Caco-2 (cell line): ENCODE results near the gene OGA. TPM values are rescaled to one million over a fixed set of nuclear protein-coding genes. Genes with fewer than 3 reads are reported as not detected.

Source experiments
- BruUV-seq: library from RNA; stranded (reverse); fragments of 400-500 nt; replicated peaks from 2 replicates; lab custom pipeline; 2021; lab: Mats Ljungman, UMichigan
- CTCF ChIA-PET: fragments of 300-600 bp; sonication (Branson Sonifier 250); formaldehyde crosslinking; loops from one replicate; lab custom pipeline; 2022; ENCODE audit warnings: antibody characterized with exemption; lab: Charles Lee
- POLR2A ChIA-PET: fragments of 300-600 bp; sonication (Branson Sonifier 250); formaldehyde crosslinking; loops from one replicate; lab custom pipeline; 2022; ENCODE audit warnings: antibody characterized with exemption; lab: Charles Lee
- DNase-seq, 2 experiments: peaks; one replicate each; pipeline versions ENCODE4 v3.0.0 to v3.0.0-alpha.2; 2020 to 2022
- H3K27me3 ChIP-seq: replicated peaks from 2 replicates; pipeline ENCODE4 v1.6.0; 2011; ENCODE audit warnings: low read length; ENCODE audit not compliant: control insufficient read depth, insufficient read depth
- H3K36me3 ChIP-seq: 2 replicates; pipeline ENCODE4 v1.5.1; 2011; ENCODE audit warnings: low read length; ENCODE audit not compliant: control insufficient read depth, insufficient read depth
- H3K4me1 ChIP-seq: fragments of 250-450 bp; sonication (Bioruptor Pico); 2 replicates; pipeline ENCODE4 v1.5.1; 2020; ENCODE audit warnings: mild to moderate bottlenecking
- H3K4me3 ChIP-seq: 2 replicates; pipeline ENCODE4 v1.5.1; 2011; ENCODE audit warnings: low read depth, mild to moderate bottlenecking, control low read depth, low read length
- H3K9me3 ChIP-seq: fragments of 250-450 bp; sonication (Bioruptor Pico); 2 replicates; pipeline ENCODE4 v1.5.1; 2020; ENCODE audit warnings: mild to moderate bottlenecking, moderate library complexity
- H3K27ac Mint-ChIP-seq: one replicate; pipeline ENCODE4 v1.8.0; 2022; ENCODE audit warnings: mixed read lengths; ENCODE audit not compliant: unreplicated experiment
- H3K27me3 Mint-ChIP-seq: one replicate; pipeline ENCODE4 v1.8.0; 2022; ENCODE audit warnings: mixed read lengths; ENCODE audit not compliant: insufficient read depth, unreplicated experiment
- H3K36me3 Mint-ChIP-seq: one replicate; pipeline ENCODE4 v1.8.0; 2022; ENCODE audit warnings: mild to moderate bottlenecking, mixed read lengths; ENCODE audit not compliant: insufficient read depth, unreplicated experiment
- H3K4me1 Mint-ChIP-seq: one replicate; pipeline ENCODE4 v1.8.0; 2022; ENCODE audit warnings: low read depth, mixed read lengths; ENCODE audit not compliant: unreplicated experiment
- H3K4me3 Mint-ChIP-seq: one replicate; pipeline ENCODE4 v1.8.0; 2022; ENCODE audit warnings: mild to moderate bottlenecking, moderate library complexity, mixed read lengths; ENCODE audit not compliant: unreplicated experiment
- H3K9me3 Mint-ChIP-seq: one replicate; pipeline ENCODE4 v1.8.0; 2022; ENCODE audit warnings: mixed read lengths; ENCODE audit not compliant: unreplicated experiment
- intact Hi-C: fragments of 100-400 bp; cut with micrococcal nuclease; formaldehyde crosslinking; loops from one replicate; pipeline ENCODE4 v1.10.0; 2022; ENCODE audit not compliant: unreplicated experiment
- total RNA-seq: library from RNA; stranded (reverse); gene quantifications from 2 replicates; pipeline ENCODE4 v1.2.3, GENCODE V29; 2022
- TF ChIP-seq, protein P1 (sequence below), 2 experiments: fragments of 200-600 bp in 1 of 2; IDR thresholded peaks; 1 replicate in 1 of 2; 2 replicates in 1 of 2; pipeline versions ENCODE4 v1.5.1 to v1.8.0; 2011 to 2022; ENCODE audit warnings: antibody characterized with exemption in 1 of 2, control low read depth in 1 of 2, inconsistent platforms in 1 of 2, low read depth in 1 of 2, low read length in 1 of 2, mild to moderate bottlenecking in 1 of 2, moderate library complexity in 1 of 2; ENCODE audit not compliant: insufficient read depth in 1 of 2, severe bottlenecking in 1 of 2, unreplicated experiment in 1 of 2

OGA gene
- total RNA-seq, 1 experiment from 2014 or later = 76.9 TPM

DNA sequence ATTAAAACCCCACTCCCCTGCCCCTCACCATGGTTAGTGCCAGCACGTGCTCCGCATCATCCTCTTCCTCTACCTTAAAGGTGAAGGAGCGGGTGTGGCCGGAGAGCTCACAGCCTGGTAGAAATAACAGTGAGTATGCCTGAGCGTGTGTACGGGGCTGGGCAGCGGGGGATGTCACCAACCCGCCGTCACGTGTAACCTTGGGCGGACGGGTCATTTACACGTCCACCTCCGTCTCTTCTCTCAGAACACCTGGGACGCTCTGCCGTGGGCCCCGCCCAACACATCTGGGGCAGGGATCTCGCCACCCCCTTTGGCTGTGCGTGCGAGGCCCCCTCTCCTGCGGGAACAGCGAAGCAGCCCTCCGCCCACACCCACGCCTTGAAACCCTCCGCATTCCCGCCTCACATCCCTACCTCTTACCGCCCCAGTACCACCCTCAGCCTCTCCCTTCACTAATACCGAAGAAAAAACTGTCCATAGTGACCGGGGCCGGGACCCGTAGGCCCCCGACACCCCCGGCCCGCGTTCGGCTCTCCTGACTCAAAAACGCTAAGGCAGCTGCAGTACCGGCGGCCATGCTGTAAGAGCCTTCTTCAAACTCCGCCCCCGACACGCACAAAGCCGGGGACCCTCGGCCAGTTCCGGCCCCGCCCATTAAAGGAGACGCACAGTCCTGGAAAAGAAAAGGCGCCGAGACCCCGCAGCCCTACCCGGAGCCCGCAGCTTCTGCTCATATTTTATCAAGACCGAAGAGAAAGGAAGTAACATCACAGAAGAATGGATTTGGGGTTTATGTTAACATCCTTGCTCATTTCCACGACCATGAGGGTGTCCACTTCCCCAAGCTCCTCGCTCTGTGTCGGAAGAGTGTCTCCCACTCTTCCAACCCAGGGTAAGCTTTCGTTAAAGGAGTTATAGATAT, 35.2 kb downstream of the OGA start, which contains the start of gene NPM3:
Gene NPM3, minus strand, starts transcription at position 636 of the 925 bp plus-strand sequence. Its CDS starts 56 bp downstream, at position 580.
- Mint-ChIP-seq H3K9me3 (no peaks in the 10 kb centered on the region), H3K4me3 (peak within 1 kb of the TSS; percentile 93), H3K36me3 (peaks cover 58% of the 10 kb centered on the region), H3K27me3 (no peaks in the 10 kb centered on the region), H3K27ac (peak within 1 kb of the TSS; percentile 97), H3K4me1 (peaks cover 8% of the 10 kb centered on the region)
- TF ChIP-seq, protein P1, sequence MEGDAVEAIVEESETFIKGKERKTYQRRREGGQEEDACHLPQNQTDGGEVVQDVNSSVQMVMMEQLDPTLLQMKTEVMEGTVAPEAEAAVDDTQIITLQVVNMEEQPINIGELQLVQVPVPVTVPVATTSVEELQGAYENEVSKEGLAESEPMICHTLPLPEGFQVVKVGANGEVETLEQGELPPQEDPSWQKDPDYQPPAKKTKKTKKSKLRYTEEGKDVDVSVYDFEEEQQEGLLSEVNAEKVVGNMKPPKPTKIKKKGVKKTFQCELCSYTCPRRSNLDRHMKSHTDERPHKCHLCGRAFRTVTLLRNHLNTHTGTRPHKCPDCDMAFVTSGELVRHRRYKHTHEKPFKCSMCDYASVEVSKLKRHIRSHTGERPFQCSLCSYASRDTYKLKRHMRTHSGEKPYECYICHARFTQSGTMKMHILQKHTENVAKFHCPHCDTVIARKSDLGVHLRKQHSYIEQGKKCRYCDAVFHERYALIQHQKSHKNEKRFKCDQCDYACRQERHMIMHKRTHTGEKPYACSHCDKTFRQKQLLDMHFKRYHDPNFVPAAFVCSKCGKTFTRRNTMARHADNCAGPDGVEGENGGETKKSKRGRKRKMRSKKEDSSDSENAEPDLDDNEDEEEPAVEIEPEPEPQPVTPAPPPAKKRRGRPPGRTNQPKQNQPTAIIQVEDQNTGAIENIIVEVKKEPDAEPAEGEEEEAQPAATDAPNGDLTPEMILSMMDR (IDR thresholded peaks at IDR 0.05; ENCODE audit: insufficient read depth in 1 of 2, low read depth in 1 of 2, low read length in 1 of 2, severe bottlenecking in 1 of 2, unreplicated experiment in 1 of 2) = no peak
- DNase-seq = peak; percentile 87 to 89
- Histone ChIP-seq H3K4me1 (peaks cover 10% of the 10 kb centered on the region), H3K27me3 (no peaks in the 10 kb centered on the region), H3K36me3 (peaks cover 4% of the 10 kb centered on the region), H3K4me3 (peak within 1 kb of the TSS; percentile 96), H3K9me3 (no peaks in the 10 kb centered on the region)
- POLR2A ChIA-PET = interaction anchor here (1.5 kb wide), 1 partner anchor 180 kb away, joined by 4 read pairs; no protein-coding TSS in a partner anchor
- BruUV-seq = TSS peak; percentile 51
- intact Hi-C loops = loop anchor here (5.0 kb wide), 1 partner anchor 196 kb away; the partner anchor contains the start of genes DPCD and POLL
- CTCF ChIA-PET = interaction anchor here (1.0 to 4.9 kb wide), 5 partner anchors 35 to 227 kb away, joined by 3 to 126 read pairs (median 5); partner anchors contain the start of gene OGA

DNA sequence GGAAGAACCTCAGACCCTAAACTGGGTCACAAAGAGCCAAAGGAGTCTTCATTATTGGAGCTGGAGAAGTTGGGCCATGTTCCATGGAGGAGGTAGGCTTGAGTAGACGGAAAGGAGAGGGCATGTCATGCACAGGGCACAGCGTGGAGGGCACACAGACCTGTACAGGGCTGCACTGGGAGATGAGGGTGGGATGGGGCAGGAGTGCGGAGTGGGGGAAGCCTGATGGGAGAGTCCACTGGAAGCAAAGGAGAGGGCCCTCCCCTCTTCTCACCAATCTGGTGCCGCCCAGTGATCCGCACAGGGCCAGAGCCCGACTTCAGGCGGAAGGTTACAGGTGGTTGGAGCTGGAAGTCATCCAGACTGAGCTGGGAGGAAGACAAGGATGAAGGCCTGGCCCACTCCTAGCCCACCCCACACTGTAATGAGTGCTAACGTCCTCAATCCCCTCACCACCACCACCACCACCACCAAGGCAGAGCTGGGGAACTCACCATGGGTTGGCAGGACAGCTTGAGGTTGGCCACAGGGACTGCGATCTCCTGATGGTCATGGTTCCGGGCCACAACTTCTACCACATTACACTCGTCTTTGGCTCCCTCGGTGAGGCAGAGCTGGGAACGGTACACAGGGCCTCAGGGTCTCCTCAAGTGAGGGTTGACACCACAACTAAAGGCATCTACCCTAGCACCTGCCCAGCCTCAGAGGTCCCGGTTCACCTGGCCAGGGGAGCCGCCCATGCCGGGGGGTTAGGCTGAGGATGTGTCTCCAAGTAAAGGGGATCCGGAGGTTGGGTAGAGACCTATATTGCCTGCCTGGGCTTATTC, 36.0 kb downstream of the OGA start:
- peaks cover 4% of the 10 kb centered on the region for H3K36me3 ChIP-seq
- intact Hi-C loops = loop anchor here (1.0 to 5.0 kb wide), 3 partner anchors 180 to 569 kb away; partner anchors contain the start of genes DPCD and POLL
- TF ChIP-seq, protein P1 (IDR thresholded peaks at IDR 0.05; ENCODE audit: insufficient read depth in 1 of 2, low read depth in 1 of 2, low read length in 1 of 2, severe bottlenecking in 1 of 2, unreplicated experiment in 1 of 2) = no peak
- Mint-ChIP-seq H3K36me3 (peaks cover 54% of the 10 kb centered on the region), H3K9me3 (no peaks in the 10 kb centered on the region), H3K27ac (peak overlapping the region; percentile 97), H3K4me1 (peaks cover 8% of the 10 kb centered on the region), H3K4me3 (peak overlapping the region; percentile 93), H3K27me3 (no peaks in the 10 kb centered on the region)
- no TSS peak for BruUV-seq
- no peaks in the 10 kb centered on the region for H3K9me3 ChIP-seq
- H3K4me3 ChIP-seq = peak overlapping the region; percentile 96
- H3K4me1 ChIP-seq = peaks cover 10% of the 10 kb centered on the region
- peak in 1 of 2 experiments; percentile 34 for DNase-seq
- ChIA-PET CTCF (interaction anchor here (0.9 to 4.9 kb wide), 3 partner anchors 29 to 179 kb away, joined by 3 to 126 read pairs (median 6); partner anchors contain the start of gene OGA), POLR2A (interaction anchor here (1.5 kb wide), 1 partner anchor 179 kb away, joined by 4 read pairs; no protein-coding TSS in a partner anchor)
- no peaks in the 10 kb centered on the region for H3K27me3 ChIP-seq
